CD4-positive, alpha-beta T cell treated with Interleukin-12 subunit alpha and Interleukin-12 subunit beta, for 1 hour (primary cell): ENCODE data around the gene CD274.
"Not testable (repeated sequence)": the region's sequence is repeated elsewhere in the genome, so short reads cannot be mapped to it uniquely, and the experiment has no call there.

ENCODE experiments used
- DNase-seq: peaks from one replicate; pipeline ENCODE4 v3.0.0-alpha.2; 2020

Gene CD274

DNA sequence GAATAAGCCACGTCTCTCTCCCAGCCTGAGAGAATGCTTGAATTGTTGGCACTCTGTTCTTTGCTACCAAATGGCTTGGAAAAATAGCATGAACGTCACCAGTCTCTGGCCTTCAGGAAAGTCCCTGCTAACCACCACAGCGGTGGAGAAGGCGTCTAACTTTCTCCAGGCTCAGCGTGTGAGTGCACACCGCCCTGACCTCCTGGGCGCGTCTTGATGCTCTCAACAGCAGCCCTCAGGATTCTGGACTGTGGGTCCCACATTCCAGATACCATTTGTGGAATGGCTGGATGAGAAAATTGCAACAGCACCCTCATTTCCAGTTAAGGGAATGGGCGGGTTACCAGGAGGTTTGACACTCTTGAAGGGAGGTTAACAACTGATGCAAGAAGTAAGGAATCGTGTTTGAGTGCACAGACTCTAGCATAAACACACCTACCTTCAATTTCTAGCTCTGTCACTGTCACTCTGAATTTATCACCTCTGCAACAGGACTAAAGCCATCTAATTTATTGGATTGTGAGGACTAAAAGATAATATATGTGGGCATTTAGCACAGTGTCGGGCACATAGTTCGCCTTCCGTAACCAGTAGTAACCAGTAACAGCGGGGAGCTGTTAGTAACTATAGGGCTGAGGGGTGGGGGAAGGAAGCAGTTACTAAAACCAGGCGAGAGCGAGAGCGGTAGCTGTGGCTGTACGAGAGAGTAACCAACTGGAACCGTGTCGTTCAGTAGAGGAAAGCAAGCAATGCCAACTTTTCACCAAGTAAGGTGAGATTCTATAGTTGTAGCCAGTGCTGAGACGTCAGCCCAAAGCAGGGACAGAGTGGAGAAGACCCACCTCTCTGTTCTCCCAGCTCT lies 11.8 kb upstream of the CD274 start:
- DNase-seq = peak; percentile 76

GRCh38 chr9:5440426-5440825 lies 9.9 kb upstream of the CD274 start:
- no peak for DNase-seq

- DNase-seq = no peak
Measured at GRCh38 chr9:5441043-5441442, 9.3 kb upstream of the CD274 start.

GRCh38 chr9:5442400-5443011 lies 7.8 kb upstream of the CD274 start:
- peak; percentile 53 for DNase-seq

DNA sequence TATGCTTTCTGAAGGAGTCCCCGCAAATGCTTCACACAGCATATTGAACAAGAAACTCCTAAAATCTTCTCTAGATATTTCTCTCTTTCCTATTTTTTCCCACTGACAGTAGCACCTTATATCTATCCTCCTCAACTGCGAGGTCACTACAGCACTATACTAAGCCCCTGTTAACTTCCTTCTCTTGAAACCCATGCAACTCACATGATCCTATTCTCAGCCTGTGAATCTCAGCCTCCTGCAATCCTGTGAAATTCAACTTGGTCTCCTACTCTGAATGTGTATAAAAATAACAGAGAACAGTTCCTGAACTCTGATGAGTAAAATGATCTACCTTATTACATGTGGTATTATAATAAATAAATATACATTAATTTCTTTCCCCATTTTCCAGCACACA lies 6.5 kb upstream of the CD274 start:
- DNase-seq = no peak

- not testable (repeated sequence) for DNase-seq
Measured at GRCh38 chr9:5445096-5445495, 5.2 kb upstream of the CD274 start.

DNA sequence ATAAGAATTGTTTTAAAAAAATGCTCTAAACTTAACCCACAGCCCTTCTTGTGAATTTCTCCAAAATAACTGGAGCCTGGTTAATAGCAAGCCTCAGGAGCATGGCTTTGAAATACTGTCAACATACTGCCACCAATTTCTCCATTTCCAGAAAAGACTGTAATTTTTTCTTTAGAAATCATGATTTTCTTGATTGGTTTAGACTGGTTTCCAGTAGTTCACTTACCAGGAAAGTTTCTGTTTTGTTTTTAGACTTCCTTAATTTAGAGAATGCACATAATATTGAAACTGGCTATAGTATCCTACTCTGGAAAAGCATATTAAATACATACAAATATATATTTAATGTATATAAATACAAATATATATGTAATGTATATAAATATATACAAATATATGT lies 4.5 kb upstream of the CD274 start:
- no peak for DNase-seq

DNA sequence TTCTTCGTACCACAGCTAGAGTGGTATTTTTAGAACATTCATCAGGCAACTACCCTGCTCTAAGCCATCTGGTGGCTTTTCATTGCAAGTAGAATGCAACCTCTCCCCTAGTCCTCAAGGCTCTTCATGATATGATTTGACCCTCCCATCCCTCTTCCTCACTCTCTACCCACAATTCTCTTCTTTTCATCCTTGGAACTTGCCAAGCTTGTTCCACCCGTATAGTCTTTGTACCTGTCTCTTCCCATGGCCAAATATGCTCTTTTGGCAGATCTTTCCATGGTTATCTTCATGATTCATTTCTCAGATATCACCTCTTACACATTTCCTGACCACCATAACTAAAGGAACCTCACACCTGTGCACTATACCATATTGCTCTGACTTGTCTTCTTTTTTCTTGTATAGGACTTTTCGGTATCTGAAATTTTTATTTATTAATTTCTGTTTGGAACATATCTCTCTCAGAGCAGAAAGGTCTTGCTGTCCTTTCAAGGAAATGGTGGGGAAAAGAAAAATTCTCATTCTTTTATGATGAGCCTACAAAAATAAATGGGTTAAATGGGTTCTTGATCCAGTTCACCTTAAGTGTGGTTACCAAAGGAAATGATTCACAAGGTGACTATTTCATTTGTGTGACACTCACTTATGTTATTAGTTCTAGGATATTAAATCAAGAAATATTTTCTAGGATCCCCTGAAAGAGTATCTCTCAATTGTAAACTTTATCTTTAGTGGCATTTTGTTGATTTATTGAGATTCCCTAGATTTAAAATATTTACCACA lies 3.7 kb upstream of the CD274 start:
- no peak for DNase-seq

DNA sequence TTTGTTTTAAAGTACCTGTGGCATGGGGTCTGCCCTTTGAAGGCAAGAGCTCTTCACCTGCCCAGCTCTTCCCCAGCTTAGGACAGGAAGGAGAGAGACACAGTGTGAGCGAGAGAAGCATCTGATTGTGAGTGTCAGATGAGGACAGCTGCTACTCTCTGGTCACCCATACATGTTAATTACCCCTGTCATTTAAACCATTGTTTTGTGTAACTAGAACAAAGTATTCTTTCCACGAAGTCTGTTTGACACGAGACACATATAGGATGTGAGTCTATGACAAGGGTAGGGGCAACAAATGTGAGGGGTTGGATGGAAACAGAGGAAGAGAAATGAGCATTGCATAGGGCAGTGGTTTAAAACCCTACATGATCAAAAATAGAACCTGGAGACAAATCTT lies 3.0 kb upstream of the CD274 start:
- no peak for DNase-seq

DNA sequence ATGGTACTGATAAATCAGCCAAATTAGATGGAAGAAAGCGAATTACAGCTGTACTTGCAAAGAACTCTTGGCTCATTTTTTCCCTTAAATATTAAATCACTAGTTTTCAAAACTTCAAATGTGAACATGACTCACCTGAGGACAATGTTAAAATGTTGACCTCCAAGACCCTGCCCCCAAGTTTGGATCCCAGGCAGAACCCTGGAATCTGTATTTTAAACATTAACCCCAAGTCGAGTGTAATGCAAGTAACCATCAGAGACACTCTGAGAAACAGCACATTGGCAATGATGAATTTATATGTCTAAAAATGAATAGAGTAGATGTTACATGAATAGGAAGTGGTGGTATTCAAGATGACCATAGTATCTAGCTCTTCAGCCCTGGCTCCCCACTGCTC lies 2.3 kb upstream of the CD274 start:
- DNase-seq = no peak

- no peak for DNase-seq
Measured at GRCh38 chr9:5448461-5449435, 1.6 kb upstream of the CD274 start.

DNA sequence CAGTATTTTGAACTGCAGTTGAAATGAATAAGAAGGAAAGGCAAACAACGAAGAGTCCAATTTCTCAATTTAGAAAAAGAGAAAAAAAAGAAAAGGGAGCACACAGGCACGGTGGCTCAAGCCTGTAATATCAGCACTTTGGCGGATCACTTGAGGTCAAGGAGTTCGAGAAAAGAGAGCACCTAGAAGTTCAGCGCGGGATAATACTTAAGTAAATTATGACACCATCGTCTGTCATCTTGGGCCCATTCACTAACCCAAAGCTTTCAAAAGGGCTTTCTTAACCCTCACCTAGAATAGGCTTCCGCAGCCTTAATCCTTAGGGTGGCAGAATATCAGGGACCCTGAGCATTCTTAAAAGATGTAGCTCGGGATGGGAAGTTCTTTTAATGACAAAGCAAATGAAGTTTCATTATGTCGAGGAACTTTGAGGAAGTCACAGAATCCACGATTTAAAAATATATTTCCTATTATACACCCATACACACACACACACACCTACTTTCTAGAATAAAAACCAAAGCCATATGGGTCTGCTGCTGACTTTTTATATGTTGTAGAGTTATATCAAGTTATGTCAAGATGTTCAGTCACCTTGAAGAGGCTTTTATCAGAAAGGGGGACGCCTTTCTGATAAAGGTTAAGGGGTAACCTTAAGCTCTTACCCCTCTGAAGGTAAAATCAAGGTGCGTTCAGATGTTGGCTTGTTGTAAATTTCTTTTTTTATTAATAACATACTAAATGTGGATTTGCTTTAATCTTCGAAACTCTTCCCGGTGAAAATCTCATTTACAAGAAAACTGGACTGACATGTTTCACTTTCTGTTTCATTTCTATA lies 602 bp upstream of the CD274 start:
- no peak for DNase-seq

GRCh38 chr9:5452286-5452609 lies 1.9 kb downstream of the CD274 start:
- DNase-seq = no peak

DNA sequence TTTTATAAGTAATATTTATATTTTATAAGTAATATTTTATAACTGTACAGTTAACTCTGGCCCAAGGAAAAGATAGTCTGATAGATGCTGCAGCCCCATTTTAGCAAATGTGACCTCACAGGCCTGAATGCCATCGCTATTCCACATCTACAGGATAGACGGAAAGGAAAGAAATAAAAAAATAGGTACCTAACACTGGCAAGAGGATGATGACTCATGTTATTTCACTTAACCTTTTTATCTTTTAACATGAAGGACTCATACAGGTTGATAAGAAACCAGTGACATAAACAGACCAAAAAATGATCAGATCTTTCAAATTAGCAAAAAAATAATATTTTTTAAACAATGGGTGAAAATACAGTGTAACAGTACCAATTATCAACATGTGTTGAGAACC lies 2.7 kb downstream of the CD274 start:
- no peak for DNase-seq

- no peak for DNase-seq
Measured at GRCh38 chr9:5453673-5454072, 3.3 kb downstream of the CD274 start.

- no peak for DNase-seq
Measured at GRCh38 chr9:5455181-5455580, 4.8 kb downstream of the CD274 start.

DNA sequence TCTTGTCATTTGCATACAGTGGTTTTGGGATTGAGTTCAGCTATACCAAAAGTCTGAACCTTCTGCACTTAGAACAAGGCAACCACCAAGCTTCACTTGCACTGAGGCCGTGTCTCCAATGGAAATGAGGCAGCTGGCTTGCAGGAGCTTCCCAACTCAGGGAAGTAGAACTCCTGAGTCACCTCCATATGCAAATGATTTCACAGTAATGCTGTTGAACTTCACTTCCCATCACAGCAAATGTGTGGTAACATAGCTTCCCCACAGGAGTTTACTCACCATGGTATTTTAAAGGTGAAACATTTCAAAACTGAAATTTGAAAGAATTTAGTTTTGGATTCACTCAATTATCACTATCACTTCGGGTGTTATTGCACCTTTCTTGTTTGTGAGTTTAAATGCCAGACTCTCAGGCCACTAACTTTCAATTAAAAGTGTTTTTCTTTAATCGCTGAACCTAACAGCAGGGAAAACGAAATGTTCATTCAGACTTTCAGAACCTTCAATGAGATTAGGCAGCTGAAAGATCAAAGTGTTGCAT lies 9.0 kb downstream of the CD274 start:
- no peak for DNase-seq

- no peak for DNase-seq
Measured at GRCh38 chr9:5460157-5460556, 9.8 kb downstream of the CD274 start.

GRCh38 chr9:5464831-5465330 lies 14.5 kb downstream of the CD274 start:
- DNase-seq = not testable (repeated sequence)

DNA sequence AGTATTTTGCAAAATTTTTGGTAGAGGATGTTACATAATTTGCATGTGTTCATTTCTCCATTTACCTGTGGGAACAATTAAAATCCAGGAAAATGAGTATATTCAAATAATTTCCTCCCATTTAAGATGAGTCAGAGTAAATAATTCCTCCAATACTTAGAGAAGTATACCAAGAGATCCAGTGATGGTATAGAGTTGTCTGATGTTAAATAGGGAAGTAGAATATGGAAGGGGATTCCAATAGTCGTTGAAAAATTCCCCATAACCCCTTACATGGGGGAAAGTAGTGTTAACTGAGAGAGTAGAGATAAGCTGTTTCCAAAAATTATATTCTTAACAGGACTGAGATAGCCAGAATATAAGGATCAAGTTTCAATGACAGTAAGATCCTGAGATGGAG lies 15.7 kb downstream of the CD274 start:
- no peak for DNase-seq

- no peak for DNase-seq
Measured at GRCh38 chr9:5466766-5467165, 16.4 kb downstream of the CD274 start.
